ENCODE results near the gene NLGN1.

DNA sequence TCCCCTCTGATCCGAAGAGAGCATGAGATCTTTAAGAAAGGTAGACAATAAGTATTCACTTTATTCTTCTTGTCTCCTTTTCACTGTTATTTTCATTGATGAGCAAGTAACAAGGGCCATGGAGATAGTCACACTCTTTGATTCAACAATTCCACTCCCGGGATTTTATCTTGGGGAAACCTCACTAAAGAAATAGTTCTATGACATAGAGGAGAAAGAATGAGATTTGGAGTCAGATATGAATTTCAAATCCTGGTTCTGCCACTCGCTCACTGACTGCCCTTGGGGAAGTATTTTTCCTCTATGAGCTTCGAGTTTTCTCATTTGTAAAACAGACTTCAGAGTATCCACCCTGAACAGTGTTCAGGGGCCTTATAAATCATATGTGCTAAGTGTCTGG is 514.6 kb downstream of the NLGN1 start:
- TF ChIP-seq POLR2A (IDR thresholded peaks at IDR 0.05) (no peak), CTCF (IDR thresholded peaks at IDR 0.05) (no peak), EP300 (IDR thresholded peaks at IDR 0.05) (no peak), POLR2AphosphoS5 (IDR thresholded peaks at IDR 0.05) (no peak)

All from suprapubic skin (tissue), 4 donors.